K562 (cell line): ENCODE data around the gene CIAO3. TPM values are rescaled to one million over a fixed set of nuclear protein-coding genes. Genes with fewer than 3 reads are reported as not detected.
A peak's percentile ranks its signal among the peaks of the same experiment; 100 is the strongest.

Experiments used
- CREB5 ChIP-seq: fragments of 250-450 bp; sonication (Bioruptor Pico); IDR thresholded peaks from 2 replicates; pipeline ENCODE4 v1.5.0; 2020; ENCODE audit warnings: mild to moderate bottlenecking
- CTBP1 ChIP-seq: fragments of 450-650 bp; IDR thresholded peaks from 2 replicates; pipeline ENCODE4 v1.6.1; 2016; ENCODE audit warnings: borderline replicate concordance
- ERF ChIP-seq: fragments of 450-650 bp; formaldehyde crosslinking; IDR thresholded peaks from 2 replicates; pipeline ENCODE4 v1.4.0; 2020; ENCODE audit warnings: mild to moderate bottlenecking, mixed read lengths
- HDAC8 ChIP-seq: fragments of 450-650 bp; IDR thresholded peaks from 2 replicates; pipeline ENCODE4 v1.6.1; 2016; ENCODE audit warnings: mild to moderate bottlenecking, missing genetic modification characterization, moderate library complexity, missing compliant biosample characterization
- MBD2 ChIP-seq: sonication (generic); IDR thresholded peaks from 2 replicates; pipeline ENCODE4 v1.6.1; 2016; ENCODE audit warnings: low read depth, borderline replicate concordance
- MYNN ChIP-seq, 2 experiments: sonication (generic); formaldehyde crosslinking in 1 of 2; IDR thresholded peaks; 2 replicates each; pipeline versions ENCODE4 v1.5.0 to v1.6.1; 2016 to 2020; ENCODE audit warnings: antibody characterized with exemption in 1 of 2, missing genetic modification reagents in 1 of 2
- NFIC ChIP-seq: fragments of 450-650 bp; IDR thresholded peaks from 2 replicates; pipeline ENCODE4 v1.6.1; 2017; ENCODE audit warnings: mild to moderate bottlenecking, inconsistent platforms
- PCBP1 ChIP-seq: fragments of 200-400 bp; formaldehyde crosslinking; IDR thresholded peaks from 2 replicates; pipeline ENCODE4 v1.6.1; 2018; ENCODE audit warnings: mild to moderate bottlenecking, low read depth, low read length; ENCODE audit not compliant: poor library complexity, severe bottlenecking
- PHB ChIP-seq: fragments of 250-450 bp; sonication (Bioruptor Pico); IDR thresholded peaks from 2 replicates; pipeline ENCODE4 v1.5.0; 2021
- PRPF4 ChIP-seq: fragments of 200-400 bp; formaldehyde crosslinking; IDR thresholded peaks from one replicate; pipeline ENCODE4 v1.6.1; 2017; ENCODE audit warnings: low read length, low read depth, mild to moderate bottlenecking; ENCODE audit not compliant: insufficient read depth, poor library complexity, severe bottlenecking
- RBFOX2 ChIP-seq: fragments of 200-400 bp; formaldehyde crosslinking; IDR thresholded peaks from 2 replicates; pipeline ENCODE4 v1.6.1; 2017; ENCODE audit warnings: low read depth, mild to moderate bottlenecking, low read length, moderate library complexity
- SMARCE1 ChIP-seq: fragments of 450-650 bp; IDR thresholded peaks from 2 replicates; pipeline ENCODE4 v1.7.1; 2016; ENCODE audit warnings: mild to moderate bottlenecking
- SP1 ChIP-seq: sonication (generic); formaldehyde crosslinking; IDR thresholded peaks from 2 replicates; pipeline ENCODE4 v1.8.1; 2022; ENCODE audit warnings: mild to moderate bottlenecking, missing genetic modification reagents
- SUPT5H ChIP-seq: fragments of 450-650 bp; IDR thresholded peaks from 2 replicates; pipeline ENCODE4 v1.6.1; 2016
- ZBTB5 ChIP-seq: fragments of 450-650 bp; IDR thresholded peaks from 2 replicates; pipeline ENCODE4 v1.6.1; 2017; ENCODE audit warnings: antibody characterized with exemption
- ZNF263 ChIP-seq: sonication (generic); formaldehyde crosslinking; IDR thresholded peaks from 2 replicates; pipeline ENCODE4 v1.8.0; 2022; ENCODE audit warnings: mild to moderate bottlenecking, missing genetic modification reagents, borderline replicate concordance
- ZNF324 ChIP-seq: fragments of 250-450 bp; sonication (Bioruptor Pico); IDR thresholded peaks from 2 replicates; pipeline ENCODE4 v1.4.0; 2020; ENCODE audit warnings: mild to moderate bottlenecking
- ZNF766 ChIP-seq: fragments of 200-800 bp; sonication (Bioruptor generic); conservative IDR thresholded peaks from 2 replicates; pipeline ENCODE4 v1.6.1; 2016; ENCODE audit warnings: missing genetic modification characterization, missing compliant biosample characterization
- polyA plus RNA-seq, 8 experiments: library from polyadenylated mRNA; depleted of rRNA in 4 of 8; stranded (reverse) in 5 of 8; unstranded in 3 of 8; fragments of >200 nt; fragmentation: Nextera tagmentation in 2 of 8; fragmentation: Illumina TruSeq in 1 of 8; extraction: Ambion mirVana in 2 of 8; extraction: Trizol in 1 of 8; gene quantifications; 2 replicates each; pipeline versions ENCODE4 v1.2.1 to v1.2.3, GENCODE V29; 2011 to 2014; ENCODE audit warnings: inconsistent platforms in 1 of 8, missing spikeins in 1 of 8
- total RNA-seq, 7 experiments: library from RNA; depleted of rRNA in 6 of 7; stranded (reverse); fragments of >200 nt in 6 of 7; fragmentation: Illumina TruSeq in 2 of 7; extraction: Trizol in 2 of 7; gene quantifications; 2 replicates each; pipeline versions ENCODE4 v1.2.1 to v1.2.3, GENCODE V29; 2011 to 2021; ENCODE audit warnings: low replicate concordance in 1 of 7
- TF ChIP-seq, protein P1 (sequence below), 2 experiments: IDR thresholded peaks; 2 replicates each; pipeline ENCODE4 v1.6.1; 2011; ENCODE audit warnings: borderline replicate concordance in 1 of 2, control low read depth in 1 of 2, low read depth in 1 of 2, low read length in 1 of 2, mild to moderate bottlenecking in 1 of 2, mixed read lengths in 1 of 2, moderate library complexity in 1 of 2; ENCODE audit not compliant: insufficient read depth in 1 of 2, insufficient read length in 1 of 2, poor library complexity in 1 of 2, severe bottlenecking in 1 of 2; ENCODE audit errors: extremely low read depth in 1 of 2
- TF ChIP-seq, protein P2 (sequence below): sonication (generic); formaldehyde crosslinking; IDR thresholded peaks from 2 replicates; pipeline ENCODE4 v1.8.1; 2023; ENCODE audit warnings: mild to moderate bottlenecking, missing genetic modification reagents, moderate library complexity
- TF ChIP-seq, protein P3 (sequence below): conservative IDR thresholded peaks from 2 replicates; pipeline ENCODE4 v1.6.1; 2011; ENCODE audit warnings: low read depth, mild to moderate bottlenecking, low read length; ENCODE audit not compliant: control insufficient read depth

Gene CIAO3
- total and polyA plus RNA-seq, 9 of the 15 experiments (the other 6 are each of a cell fraction or from before 2014, with no cell fraction given) = 2.2 to 35.6 (median 18.7) TPM

- TF ChIP-seq ZBTB5 (no peak), CREB5 (no peak), PHB (CRISPR knock-in tag) (no peak), SUPT5H (peak; percentile 77), HDAC8 (tag) (no peak), ZNF324 (CRISPR knock-in tag) (no peak), ERF (CRISPR knock-in tag) (0 out of 2 replicates have a peak, but pooled peaks have one; percentile 35), ZNF766 (no peak), ZNF263 (CRISPR knock-in tag) (no peak), NFIC (peak; percentile 42; the same call in 1 of the 2 replicates), PCBP1 (no peak), PRPF4 (no peak), MYNN (IDR thresholded peaks at IDR 0.05) (peak; percentile 40; the same call in 1 of the 2 replicates), MYNN (CRISPR knock-in tag; IDR thresholded peaks at IDR 0.05) (no peak), SP1 (0 out of 2 replicates have a peak, but pooled peaks have one; percentile 10), RBFOX2 (peak; percentile 64), CTBP1 (peak; percentile 50; the same call in 1 of the 2 replicates), MBD2 (no peak), SMARCE1 (no peak)
- TF ChIP-seq, protein P1, sequence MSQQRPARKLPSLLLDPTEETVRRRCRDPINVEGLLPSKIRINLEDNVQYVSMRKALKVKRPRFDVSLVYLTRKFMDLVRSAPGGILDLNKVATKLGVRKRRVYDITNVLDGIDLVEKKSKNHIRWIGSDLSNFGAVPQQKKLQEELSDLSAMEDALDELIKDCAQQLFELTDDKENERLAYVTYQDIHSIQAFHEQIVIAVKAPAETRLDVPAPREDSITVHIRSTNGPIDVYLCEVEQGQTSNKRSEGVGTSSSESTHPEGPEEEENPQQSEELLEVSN (IDR thresholded peaks at IDR 0.05; ENCODE audit: borderline replicate concordance in 1 of 2, extremely low read depth in 1 of 2, insufficient read depth in 1 of 2, insufficient read length in 1 of 2, low read depth in 1 of 2, low read length in 1 of 2, poor library complexity in 1 of 2, severe bottlenecking in 1 of 2) = peak in 1 of 2 experiments; percentile 16
- TF ChIP-seq, protein P2, sequence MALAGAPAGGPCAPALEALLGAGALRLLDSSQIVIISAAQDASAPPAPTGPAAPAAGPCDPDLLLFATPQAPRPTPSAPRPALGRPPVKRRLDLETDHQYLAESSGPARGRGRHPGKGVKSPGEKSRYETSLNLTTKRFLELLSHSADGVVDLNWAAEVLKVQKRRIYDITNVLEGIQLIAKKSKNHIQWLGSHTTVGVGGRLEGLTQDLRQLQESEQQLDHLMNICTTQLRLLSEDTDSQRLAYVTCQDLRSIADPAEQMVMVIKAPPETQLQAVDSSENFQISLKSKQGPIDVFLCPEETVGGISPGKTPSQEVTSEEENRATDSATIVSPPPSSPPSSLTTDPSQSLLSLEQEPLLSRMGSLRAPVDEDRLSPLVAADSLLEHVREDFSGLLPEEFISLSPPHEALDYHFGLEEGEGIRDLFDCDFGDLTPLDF (CRISPR knock-in tag) = 0 out of 2 replicates have a peak, but pooled peaks have one; percentile 39
- TF ChIP-seq, protein P3, sequence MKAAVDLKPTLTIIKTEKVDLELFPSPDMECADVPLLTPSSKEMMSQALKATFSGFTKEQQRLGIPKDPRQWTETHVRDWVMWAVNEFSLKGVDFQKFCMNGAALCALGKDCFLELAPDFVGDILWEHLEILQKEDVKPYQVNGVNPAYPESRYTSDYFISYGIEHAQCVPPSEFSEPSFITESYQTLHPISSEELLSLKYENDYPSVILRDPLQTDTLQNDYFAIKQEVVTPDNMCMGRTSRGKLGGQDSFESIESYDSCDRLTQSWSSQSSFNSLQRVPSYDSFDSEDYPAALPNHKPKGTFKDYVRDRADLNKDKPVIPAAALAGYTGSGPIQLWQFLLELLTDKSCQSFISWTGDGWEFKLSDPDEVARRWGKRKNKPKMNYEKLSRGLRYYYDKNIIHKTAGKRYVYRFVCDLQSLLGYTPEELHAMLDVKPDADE = no peak; the same call in 1 of the 2 replicates
Measured at GRCh38 chr16:727291-727977, 13.4 kb downstream of the CIAO3 start (continued).
